KOPT-K1 (cell line): ENCODE measurements around the gene FAM3A.
"Not testable (repeated sequence)": the region's sequence is repeated elsewhere in the genome, so short reads cannot be mapped to it uniquely, and the experiment has no call there.

ENCODE experiments used
- H3K27ac ChIP-seq: fragments of 200-600 bp; sonication (generic); 2 replicates; pipeline ENCODE4 v1.5.1; 2016; ENCODE audit warnings: antibody characterized with exemption, mild to moderate bottlenecking, low read depth, low read length; ENCODE audit not compliant: poor library complexity, severe bottlenecking
- H3K36me3 ChIP-seq: fragments of 200-600 bp; sonication (generic); 2 replicates; pipeline ENCODE4 v1.5.1; 2017; ENCODE audit warnings: antibody characterized with exemption, mild to moderate bottlenecking, low read length, moderate library complexity; ENCODE audit not compliant: insufficient read depth
- H3K9me3 ChIP-seq: fragments of 200-600 bp; sonication (generic); 2 replicates; pipeline ENCODE4 v1.5.1; 2017; ENCODE audit warnings: antibody characterized with exemption, low read length, mild to moderate bottlenecking; ENCODE audit not compliant: insufficient read depth, poor library complexity, severe bottlenecking

Gene FAM3A

DNA sequence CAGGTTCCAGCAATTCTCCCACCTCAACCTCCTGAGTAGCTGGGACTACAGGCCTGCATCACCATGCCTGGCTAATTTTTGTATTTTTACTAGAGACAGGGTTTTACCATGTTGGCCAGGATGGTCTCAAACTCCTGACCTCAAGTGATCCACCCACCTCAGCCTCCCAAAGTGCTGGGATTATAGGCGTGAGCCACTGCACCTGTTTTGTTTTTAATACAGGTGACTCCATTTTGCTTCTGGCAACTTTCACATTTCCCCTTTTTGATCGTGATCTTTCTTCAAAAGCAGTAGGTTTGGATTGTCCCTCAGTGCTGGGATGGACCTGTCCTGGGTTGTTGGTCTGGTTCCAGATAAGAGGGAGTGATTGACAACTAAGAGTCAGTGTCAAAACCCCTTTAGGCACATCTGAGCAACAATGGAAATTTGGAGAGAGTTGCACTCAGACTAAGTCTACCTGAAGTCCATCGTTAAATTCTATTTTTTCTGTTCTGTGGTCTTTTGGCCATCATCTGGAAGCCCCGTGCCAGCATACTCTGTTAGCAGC, 19.4 kb downstream of the FAM3A start:
- H3K9me3 ChIP-seq, H3K36me3 ChIP-seq, H3K27ac ChIP-seq: not testable (repeated sequence)

DNA sequence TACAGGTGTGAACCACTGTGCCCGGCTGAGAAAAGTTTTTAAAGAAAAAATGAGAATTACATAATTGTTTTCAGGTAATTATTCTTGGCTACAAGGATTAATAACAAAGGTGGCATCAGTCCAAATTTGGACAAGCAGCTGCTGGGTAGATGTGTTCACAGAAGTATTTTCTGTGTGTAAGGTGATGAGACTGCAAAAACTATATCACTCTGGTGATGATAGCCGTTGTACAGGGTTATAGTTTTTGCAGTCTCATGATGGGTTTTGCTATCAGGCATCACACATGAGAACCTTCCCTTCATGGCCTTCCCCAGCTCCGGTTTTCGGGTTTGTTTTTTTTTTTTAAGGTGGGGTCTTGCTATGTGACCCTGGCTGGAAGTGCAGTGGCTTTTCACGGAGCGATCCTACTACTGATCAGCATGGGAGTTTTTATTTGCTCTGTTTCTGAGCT, 20.5 kb downstream of the FAM3A start:
- no peak overlapping the region for H3K27ac ChIP-seq

DNA sequence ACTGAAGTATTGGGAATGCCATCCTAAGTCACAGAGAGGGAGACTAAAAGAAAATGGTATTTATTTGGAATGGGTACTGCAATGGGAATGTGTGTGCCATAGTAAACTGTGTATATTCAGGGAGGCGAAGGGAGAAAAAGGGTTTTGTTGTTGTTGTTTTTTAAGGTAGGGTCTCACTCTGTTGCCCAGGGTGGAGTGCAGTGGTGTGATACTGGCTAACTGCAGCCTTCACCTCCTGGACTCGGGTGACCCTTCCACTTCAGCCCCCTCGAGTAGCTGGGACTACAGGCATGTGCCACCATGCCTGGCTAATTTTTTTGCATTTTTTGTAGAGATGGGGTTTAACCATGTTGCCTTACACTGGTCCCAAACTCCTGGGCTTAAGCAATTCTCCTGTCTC, 21.3 kb downstream of the FAM3A start:
- Histone ChIP-seq H3K36me3 (no peaks in the 10 kb centered on the region), H3K9me3 (no peaks in the 10 kb centered on the region), H3K27ac (no peak overlapping the region)

More for the DNA sequence above, 20.5 kb downstream of the FAM3A start:
- Histone ChIP-seq H3K9me3 (no peaks in the 10 kb centered on the region), H3K36me3 (no peaks in the 10 kb centered on the region)

DNA sequence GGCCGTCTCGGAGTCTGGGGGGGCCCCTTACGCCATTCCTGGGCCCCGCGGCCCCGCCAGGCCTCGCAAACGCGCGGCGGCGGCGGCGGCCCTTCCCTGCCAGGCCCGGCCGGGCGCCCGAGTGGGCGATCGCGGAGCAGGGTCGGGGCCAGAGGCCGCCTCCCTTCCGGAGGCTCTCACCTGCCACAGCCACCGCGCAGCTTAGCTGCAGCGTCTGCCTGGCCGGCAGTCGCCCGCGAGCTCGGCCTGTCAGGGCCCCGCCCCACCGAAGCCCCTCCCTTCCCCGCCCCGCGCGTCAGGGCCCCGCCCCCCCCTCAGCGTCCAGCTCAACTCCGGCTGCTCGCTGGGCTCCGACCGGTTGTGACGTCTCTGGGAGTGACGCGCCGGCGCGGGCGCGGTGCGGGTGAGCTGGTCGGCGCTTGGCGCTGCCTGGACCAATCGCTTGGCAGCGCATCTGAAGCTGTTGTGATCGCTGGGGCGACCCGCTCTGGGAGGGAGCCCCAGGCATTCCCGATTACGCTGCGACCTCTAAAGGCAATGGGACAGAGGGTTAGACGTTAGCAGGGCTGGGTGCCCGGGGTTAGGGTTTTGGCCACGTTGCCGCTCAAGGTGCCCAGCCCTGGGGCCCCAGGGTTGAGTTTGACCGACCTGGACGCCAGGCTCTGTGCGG, 25.5 kb downstream of the FAM3A start, which contains the start of gene SLC10A3:
Gene SLC10A3 (minus strand): TSS at position 216 of the 670 bp plus-strand sequence. CDS start 1,689 bp downstream, outside the sequence.
- peaks cover under 1% of the 10 kb centered on the region; the same call in 1 of the 2 replicates for H3K36me3 ChIP-seq
- H3K9me3 ChIP-seq = no peaks in the 10 kb centered on the region
- peak within 1 kb of the TSS; percentile 67 for H3K27ac ChIP-seq

DNA sequence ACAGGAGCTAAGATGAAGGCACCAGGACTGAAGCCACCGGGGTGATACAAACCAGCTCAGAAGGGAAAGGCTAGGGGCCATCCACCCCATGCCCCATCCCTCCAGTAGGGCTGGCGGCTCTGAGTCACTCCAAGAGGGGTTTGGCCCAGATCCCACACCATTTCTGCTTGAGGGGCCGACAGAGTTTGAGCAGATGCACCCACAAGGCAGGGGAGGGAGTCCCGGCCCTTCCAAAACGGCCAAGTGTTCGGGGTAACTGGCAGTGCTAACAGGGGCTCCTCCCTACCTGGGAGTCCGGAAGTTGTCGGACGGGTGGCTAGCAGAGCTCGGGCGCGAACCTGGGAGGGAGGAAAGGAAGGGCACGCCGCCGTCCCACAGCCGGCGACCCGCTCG, 26.0 kb downstream of the FAM3A start:
- Histone ChIP-seq H3K36me3 (peaks cover 6% of the 10 kb centered on the region), H3K27ac (peak overlapping the region; percentile 67), H3K9me3 (no peaks in the 10 kb centered on the region)

DNA sequence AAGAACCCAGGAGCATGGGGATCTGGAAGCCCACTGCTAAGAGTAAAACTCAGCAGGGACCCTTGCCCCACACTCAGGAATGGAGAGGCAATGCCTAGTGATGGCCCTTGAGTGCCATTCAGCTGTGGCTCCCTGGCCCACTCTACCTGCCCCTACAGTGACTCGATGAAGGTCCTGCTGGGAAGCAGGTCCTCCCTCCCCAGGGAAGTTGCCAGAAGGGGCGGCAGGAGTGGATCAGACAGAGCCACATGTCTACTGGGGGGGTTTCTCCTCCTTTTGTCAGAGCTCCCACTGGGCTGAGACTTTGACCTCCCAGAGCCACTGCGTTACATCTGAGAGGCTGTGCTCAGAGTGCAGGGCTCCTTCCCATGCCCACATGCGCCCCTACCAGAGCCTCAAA, 26.9 kb downstream of the FAM3A start:
- Histone ChIP-seq H3K9me3 (no peaks in the 10 kb centered on the region), H3K27ac (no peak overlapping the region), H3K36me3 (peaks cover 14% of the 10 kb centered on the region)

DNA sequence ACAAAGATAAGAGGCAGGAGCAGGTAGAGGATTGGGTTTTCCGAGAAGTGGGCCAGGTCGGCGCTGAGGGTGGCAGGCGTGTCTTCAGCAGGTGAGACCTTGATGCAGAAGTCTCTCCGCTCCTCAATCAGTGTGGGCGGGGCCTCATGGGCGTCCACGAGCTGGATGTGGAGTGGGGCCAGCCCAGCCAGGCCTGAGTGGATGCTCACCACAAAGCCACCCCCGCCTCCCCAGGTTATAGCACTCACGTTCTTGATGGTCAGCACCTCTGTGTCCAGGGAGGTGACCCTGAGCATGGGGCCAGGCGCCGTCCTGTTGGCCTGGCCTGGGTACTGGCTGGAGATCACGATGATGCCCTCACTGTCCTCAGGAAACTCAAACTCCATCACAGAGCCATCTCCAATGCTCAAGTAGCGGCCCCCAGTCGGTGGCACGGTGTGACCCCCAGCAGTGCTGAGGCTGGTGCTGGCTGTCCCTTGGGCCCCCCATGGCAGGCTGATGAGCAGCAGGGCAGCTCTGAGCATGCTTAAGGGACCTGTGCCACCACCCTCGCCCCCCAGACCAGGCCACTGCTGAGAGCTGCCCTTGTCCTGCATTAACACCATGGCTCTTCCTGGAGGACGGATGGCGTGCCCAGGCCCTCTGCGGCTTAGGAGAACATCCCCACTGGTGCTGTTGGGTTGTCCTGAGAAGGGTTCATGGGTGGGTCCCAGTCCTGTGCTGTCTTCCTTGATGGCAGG, 27.5 kb downstream of the FAM3A start:
- no peaks in the 10 kb centered on the region for H3K9me3 ChIP-seq
- H3K36me3 ChIP-seq = peaks cover 19% of the 10 kb centered on the region
- H3K27ac ChIP-seq = no peak overlapping the region

DNA sequence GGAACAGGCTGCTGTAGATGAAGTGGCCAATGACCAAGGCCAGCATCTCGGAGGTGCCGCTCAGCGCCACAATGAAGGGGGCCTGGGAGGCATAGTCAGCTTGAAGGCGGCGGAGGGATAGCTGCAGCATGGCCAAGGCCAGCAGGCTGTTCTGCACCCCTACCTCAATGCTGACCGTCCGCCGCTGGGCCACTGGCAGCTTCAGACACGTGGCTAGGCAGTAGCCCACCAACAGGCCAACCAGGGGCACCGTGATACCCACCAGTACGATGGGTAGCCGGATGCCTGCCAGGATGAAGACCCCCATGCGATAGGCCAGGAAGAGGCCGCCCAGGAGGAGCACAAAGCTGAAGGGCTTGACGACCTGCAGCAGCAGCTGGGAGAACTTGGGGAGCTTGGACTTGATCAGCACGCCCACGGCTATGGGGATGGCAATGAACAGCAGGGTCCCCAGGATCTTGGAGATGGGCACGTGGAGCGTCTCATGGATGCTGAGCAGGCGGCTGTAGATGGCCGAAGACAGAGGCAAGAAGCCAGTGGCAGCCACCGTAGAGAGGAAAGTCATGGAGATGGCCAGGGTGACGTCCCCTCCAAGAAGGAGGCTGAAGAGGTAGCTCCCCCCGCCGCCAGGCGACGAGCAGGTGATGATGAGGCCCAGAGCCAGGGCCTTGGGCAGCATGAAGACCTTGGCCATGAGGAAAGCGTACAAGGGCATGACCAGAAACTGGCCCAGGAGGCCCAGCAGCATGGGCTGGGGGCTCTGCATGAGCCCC, 28.3 kb downstream of the FAM3A start:
- no peak overlapping the region for H3K27ac ChIP-seq
- H3K36me3 ChIP-seq = peaks cover 23% of the 10 kb centered on the region

DNA sequence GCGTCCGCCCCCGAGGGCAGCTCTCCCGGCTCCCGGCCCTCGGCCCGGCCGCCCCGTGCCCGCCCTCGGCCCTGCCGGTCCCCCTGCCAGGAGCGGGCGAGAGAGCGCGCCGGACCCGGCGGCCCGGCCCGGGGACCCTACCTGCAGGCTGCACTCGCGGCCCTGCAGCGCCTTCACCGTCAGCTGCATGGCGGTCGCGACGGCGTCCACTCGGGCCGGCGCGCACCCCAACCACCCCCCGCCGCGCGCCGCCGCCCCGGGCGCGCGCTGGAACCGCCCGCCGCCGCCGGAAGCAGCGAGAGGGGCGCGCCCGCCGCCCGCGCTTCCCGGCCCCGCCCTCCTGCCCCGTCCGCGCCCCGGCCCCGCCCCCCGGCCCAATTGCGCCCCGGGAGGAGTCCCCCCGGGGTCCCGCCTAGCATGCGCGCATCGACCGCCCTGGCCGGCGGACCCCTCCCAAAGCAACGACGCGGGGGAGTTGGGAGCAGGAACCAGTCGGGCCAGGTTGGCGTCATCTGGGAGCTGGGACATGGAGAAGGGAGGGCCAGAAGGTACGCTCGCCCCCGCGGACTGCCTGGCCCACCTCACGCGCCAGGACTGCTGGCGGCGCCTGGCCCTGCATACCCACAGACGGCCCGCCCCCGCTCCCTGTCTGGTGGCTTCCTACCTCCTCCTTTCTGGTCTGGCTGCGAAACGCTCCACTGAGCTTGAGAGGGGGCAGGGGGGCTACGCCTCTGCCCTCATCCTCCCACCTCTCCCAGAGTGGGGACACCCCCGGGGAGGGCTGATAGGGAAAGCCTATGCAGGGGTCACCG, 29.4 kb downstream of the FAM3A start, which contains the start of gene UBL4A:
Gene UBL4A (minus strand): TSS at position 220 of the 812 bp plus-strand sequence. CDS start 31 bp downstream, at position 189.
- no peaks in the 10 kb centered on the region for H3K9me3 ChIP-seq
- H3K27ac ChIP-seq = peak within 1 kb of the TSS; percentile 80
- H3K36me3 ChIP-seq = peaks cover 23% of the 10 kb centered on the region

More for the DNA sequence above, 28.3 kb downstream of the FAM3A start:
- H3K9me3 ChIP-seq = no peaks in the 10 kb centered on the region

DNA sequence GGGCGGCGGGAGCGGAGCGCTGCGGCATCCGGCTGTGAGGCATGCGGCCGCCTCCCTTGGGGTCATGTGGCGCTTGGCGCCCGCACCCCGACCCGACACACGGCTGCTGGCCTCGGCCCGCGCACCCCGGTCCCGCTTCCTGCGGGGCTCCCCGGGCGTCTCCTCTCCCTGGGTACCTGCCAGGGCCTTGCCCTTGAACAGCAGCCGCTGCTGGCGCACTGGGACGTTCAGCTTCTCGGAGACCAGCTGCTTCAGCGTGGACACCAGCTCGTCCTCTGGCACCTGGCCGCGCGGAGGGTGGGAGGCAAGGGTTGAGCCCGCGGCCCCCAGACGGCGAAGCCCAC, 30.0 kb downstream of the FAM3A start:
- Histone ChIP-seq H3K27ac (peak overlapping the region; percentile 80), H3K9me3 (no peaks in the 10 kb centered on the region), H3K36me3 (peaks cover 23% of the 10 kb centered on the region)

DNA sequence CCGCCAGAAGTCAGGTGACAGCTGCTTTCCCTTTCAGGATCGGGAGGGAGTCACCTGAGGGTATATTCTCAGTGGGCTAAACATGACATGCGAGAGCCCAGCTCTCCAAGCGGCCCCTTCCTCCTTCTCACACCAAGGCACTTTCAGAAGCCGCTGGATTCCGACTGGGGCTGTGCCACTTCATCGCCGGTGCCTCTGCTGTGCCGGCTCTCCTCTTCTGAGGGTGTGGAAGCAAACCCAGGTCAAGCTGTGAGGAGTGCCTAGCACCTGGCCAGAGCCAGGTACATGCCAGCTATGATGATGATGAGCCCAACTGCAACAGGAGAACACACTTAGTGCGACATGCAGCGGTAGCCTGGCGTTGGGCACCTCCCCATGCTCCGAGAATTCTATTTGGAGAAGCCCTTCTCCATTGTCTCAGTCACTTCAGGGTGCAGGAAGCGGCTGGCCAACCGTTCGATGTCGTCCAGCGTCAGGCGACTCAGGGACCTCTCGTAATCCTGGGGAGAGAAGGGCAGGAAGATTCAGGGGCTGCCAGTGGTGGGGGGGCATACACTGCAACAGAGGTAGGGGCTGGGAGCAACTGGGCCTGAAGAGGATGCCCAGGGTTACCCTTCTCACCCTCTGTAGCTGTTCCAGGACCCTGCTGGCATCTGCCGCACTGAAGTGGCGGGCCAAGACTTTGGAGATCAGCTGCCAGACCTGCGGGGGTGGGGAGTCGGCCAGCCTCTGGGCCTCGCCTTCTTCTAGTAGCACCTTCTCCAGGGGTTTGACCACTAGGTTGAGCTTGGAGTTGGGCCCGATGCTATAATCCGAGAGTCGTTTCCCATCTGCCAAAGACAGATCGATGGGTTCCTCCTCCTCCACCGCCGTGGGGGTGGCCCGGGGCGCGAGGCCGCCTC, 30.6 kb downstream of the FAM3A start:
- no peaks in the 10 kb centered on the region for H3K9me3 ChIP-seq
- H3K27ac ChIP-seq = peak overlapping the region; percentile 80
- H3K36me3 ChIP-seq = peaks cover 23% of the 10 kb centered on the region

DNA sequence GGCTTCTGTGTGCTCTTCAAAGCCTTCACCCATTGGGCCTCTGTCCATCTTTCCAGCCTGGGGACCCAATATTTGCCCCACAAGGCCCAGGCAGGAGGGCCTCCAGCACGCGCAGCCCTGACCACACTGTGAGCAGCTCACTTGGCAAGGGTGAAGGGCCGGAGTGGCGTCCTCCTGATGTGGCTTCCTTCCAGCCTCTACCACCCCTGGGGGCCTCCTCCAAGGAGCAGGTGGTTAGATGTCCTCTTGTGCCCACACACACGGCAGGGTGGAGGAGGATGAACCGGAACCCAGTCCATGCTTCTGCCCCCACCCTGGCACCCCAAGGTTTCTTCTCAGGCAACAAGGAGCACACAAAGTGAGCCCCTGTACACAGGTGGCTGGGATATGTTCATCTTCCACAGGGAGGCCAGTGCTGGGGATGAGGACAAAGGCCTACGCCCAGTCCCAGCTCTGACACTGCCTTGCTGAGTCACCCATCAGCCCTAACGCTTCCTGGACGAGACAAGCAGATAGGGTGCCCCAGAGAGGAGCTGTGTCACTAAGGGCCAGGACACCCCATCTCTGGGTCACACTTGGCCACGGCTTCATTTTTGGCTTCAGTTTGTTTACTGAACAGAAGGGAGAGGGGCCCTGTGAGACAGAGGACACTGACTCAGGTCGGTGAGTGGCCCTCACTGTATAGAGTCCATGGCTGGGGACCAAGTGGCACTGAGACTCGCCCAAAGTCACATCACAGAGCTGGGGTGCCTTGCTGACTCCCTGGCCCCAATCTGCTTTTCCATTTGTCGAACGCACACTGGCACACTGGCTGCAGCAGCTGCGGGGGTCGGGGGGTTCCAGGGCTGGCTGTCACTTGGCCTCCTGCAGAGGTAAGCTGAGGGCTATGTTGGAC, 31.5 kb downstream of the FAM3A start:
- Histone ChIP-seq H3K27ac (no peak overlapping the region), H3K9me3 (no peaks in the 10 kb centered on the region), H3K36me3 (peaks cover 23% of the 10 kb centered on the region)

DNA sequence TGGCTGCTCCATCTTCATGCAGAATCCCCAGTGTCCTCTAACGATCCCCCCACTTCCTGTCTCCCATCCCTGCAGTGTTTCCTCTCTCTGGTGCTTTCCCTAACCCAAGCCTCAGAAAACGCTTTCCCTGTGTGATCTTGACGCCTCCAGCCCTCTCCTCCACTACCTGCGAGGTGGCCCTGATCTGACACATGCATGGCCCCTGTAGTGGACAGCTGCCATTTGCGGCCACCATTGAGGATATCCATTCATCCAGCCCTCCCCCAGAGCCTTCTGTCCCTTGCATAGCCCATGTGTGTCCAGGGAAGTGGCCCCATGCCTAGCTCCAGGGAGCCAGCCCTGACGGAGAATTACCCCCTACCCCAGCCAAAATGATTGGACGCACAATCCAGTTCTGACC, 32.7 kb downstream of the FAM3A start:
- H3K27ac ChIP-seq = no peak overlapping the region
- no peaks in the 10 kb centered on the region for H3K9me3 ChIP-seq
- H3K36me3 ChIP-seq = peaks cover 23% of the 10 kb centered on the region
